ENCODE measurements around the gene DST. TPM values are rescaled to one million over a fixed set of nuclear protein-coding genes. Genes with fewer than 3 reads are reported as not detected.

Gene DST
- total and polyA plus RNA-seq, 2 donors (not counting 1 experiment from before 2014, with no cell fraction given): 78.6 to 670 TPM

DNA sequence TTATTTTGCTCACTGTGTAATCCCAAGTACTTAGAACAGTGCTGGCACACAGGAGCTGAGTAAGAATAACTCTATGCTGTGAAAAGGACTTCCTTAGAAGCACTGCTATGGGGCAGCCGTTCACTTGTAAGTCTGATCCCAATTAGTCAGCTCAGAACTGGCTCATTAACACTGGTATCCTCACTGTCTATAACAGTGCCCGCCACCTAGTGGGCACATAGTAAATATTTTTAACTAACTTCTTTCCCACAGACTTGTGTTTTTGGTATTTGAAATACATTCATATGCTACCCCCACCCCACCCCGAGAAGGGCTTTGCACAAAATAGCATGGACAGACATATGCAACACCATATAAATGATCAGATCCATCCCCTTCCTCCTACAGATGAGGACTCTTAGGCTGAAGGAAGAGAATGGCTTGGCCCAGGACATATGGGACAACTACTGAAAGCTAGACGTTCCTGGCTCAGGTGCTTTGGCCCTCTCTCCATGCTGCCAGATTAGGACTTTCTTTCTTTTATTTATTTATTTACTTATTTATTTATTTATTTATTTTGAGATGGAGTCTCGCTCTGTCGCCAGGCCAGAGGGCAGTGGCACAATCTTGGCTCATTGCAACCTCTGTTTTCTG lies 47.1 kb downstream of the DST start:
- no peaks in the 10 kb centered on the region for H3K4me1 ChIP-seq (ENCODE audit: control insufficient read depth, extremely low read depth, insufficient read depth, low read length)
- H2AFZ ChIP-seq (ENCODE audit: low read length): no peak overlapping the region
- no peaks in the 10 kb centered on the region for H3K9me3 ChIP-seq (ENCODE audit: control insufficient read depth, insufficient read depth, low read depth, low read length)
- H3K27ac ChIP-seq (ENCODE audit: insufficient read depth, low read length): no peak overlapping the region
- no peak overlapping the region for H3K4me3 ChIP-seq (replicated peaks in 1 of 4; ENCODE audit: control extremely low read depth in 1 of 4, insufficient read depth in 1 of 4, low read depth in 3 of 4, low read length in 4 of 4)
- peaks cover 6% of the 10 kb centered on the region for H3K36me3 ChIP-seq (ENCODE audit: control insufficient read depth, insufficient read depth, low read length)
- H3K79me2 ChIP-seq (ENCODE audit: control insufficient read depth, insufficient read depth, low read length): peaks cover under 1% of the 10 kb centered on the region
- no peak for TF ChIP-seq EZH2 (IDR thresholded peaks at IDR 0.05; ENCODE audit: low read length, missing control alignments)
- TF ChIP-seq CTCF (conservative IDR thresholded peaks at IDR 0.05 in 1 of 2, IDR thresholded peaks at IDR 0.05 in 1 of 2; ENCODE audit: low read depth in 1 of 2, low read length in 2 of 2): peak; percentile 62
- H4K20me1 ChIP-seq (ENCODE audit: control insufficient read depth, extremely low read depth, insufficient read depth, low read length): no peaks in the 10 kb centered on the region
- no peak overlapping the region for H3K9ac ChIP-seq (ENCODE audit: insufficient read depth, low read length)
- DNase-seq (ENCODE audit: low read depth in 2 of 2): peak; percentile 45 to 54
- no peaks in the 10 kb centered on the region for H3K27me3 ChIP-seq (ENCODE audit: control insufficient read depth, insufficient read depth, low read length)
- H3K4me2 ChIP-seq (ENCODE audit: extremely low read depth, insufficient read depth, low read length): no peak overlapping the region

- H2AFZ ChIP-seq (ENCODE audit: low read length): no peak overlapping the region
- H3K27me3 ChIP-seq (ENCODE audit: control insufficient read depth, insufficient read depth, low read length): no peaks in the 10 kb centered on the region
- DNase-seq (ENCODE audit: low read depth in 2 of 2): no peak
- no peaks in the 10 kb centered on the region for H3K4me1 ChIP-seq (ENCODE audit: control insufficient read depth, extremely low read depth, insufficient read depth, low read length)
- peaks cover 7% of the 10 kb centered on the region for H3K36me3 ChIP-seq (ENCODE audit: control insufficient read depth, insufficient read depth, low read length)
- no peak for TF ChIP-seq CTCF (conservative IDR thresholded peaks at IDR 0.05 in 1 of 2, IDR thresholded peaks at IDR 0.05 in 1 of 2; ENCODE audit: low read depth in 1 of 2, low read length in 2 of 2)
- no peak for TF ChIP-seq EZH2 (IDR thresholded peaks at IDR 0.05; ENCODE audit: low read length, missing control alignments)
- H3K9me3 ChIP-seq (ENCODE audit: control insufficient read depth, insufficient read depth, low read depth, low read length): no peaks in the 10 kb centered on the region
- H3K27ac ChIP-seq (ENCODE audit: insufficient read depth, low read length): no peak overlapping the region
- H4K20me1 ChIP-seq (ENCODE audit: control insufficient read depth, extremely low read depth, insufficient read depth, low read length): no peaks in the 10 kb centered on the region
- no peak overlapping the region for H3K9ac ChIP-seq (ENCODE audit: insufficient read depth, low read length)
- H3K79me2 ChIP-seq (ENCODE audit: control insufficient read depth, insufficient read depth, low read length): peaks cover 2% of the 10 kb centered on the region
- no peak overlapping the region for H3K4me2 ChIP-seq (ENCODE audit: extremely low read depth, insufficient read depth, low read length)
- no peak overlapping the region for H3K4me3 ChIP-seq (replicated peaks in 1 of 4; ENCODE audit: control extremely low read depth in 1 of 4, insufficient read depth in 1 of 4, low read depth in 3 of 4, low read length in 4 of 4)
Measured at GRCh38 chr6:56594699-56595098, 48.0 kb downstream of the DST start.

DNA sequence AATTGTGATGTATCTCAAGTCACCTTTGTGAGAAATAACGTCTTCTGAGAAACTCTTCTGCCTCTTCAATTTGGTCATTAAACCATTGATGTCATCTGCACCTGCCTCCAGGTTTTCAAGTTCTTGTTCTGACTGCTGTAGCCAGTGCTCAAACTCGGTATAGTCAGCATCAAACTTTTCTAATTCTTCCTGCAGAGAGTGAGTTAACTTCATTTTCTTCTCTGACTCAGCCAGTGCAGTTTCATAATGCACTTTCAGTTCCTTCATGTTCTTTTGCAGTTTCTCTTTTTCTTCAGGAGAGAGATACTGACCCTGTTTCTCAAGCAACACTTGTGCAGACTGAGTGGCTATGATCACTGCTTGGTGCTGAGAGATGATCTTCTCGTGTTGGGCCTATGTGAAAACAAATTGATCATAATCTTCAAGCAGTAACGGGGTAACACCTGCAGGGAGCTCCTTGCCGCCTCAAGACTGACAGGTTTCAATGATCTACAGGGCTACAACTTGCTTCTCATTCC lies 48.8 kb downstream of the DST start:
- H3K4me1 ChIP-seq (ENCODE audit: control insufficient read depth, extremely low read depth, insufficient read depth, low read length): no peaks in the 10 kb centered on the region
- no peaks in the 10 kb centered on the region for H3K27me3 ChIP-seq (ENCODE audit: control insufficient read depth, insufficient read depth, low read length)
- H4K20me1 ChIP-seq (ENCODE audit: control insufficient read depth, extremely low read depth, insufficient read depth, low read length): no peaks in the 10 kb centered on the region
- DNase-seq (ENCODE audit: low read depth in 2 of 2): peak in 1 of 2 donors; percentile 25
- no peak overlapping the region for H2AFZ ChIP-seq (ENCODE audit: low read length)
- no peak overlapping the region for H3K9ac ChIP-seq (ENCODE audit: insufficient read depth, low read length)
- H3K4me2 ChIP-seq (ENCODE audit: extremely low read depth, insufficient read depth, low read length): no peak overlapping the region
- H3K79me2 ChIP-seq (ENCODE audit: control insufficient read depth, insufficient read depth, low read length): peaks cover 2% of the 10 kb centered on the region
- no peak for TF ChIP-seq CTCF (conservative IDR thresholded peaks at IDR 0.05 in 1 of 2, IDR thresholded peaks at IDR 0.05 in 1 of 2; ENCODE audit: low read depth in 1 of 2, low read length in 2 of 2)
- no peak for TF ChIP-seq EZH2 (IDR thresholded peaks at IDR 0.05; ENCODE audit: low read length, missing control alignments)
- H3K4me3 ChIP-seq (replicated peaks in 1 of 4; ENCODE audit: control extremely low read depth in 1 of 4, insufficient read depth in 1 of 4, low read depth in 3 of 4, low read length in 4 of 4): no peak overlapping the region
- peaks cover 9% of the 10 kb centered on the region for H3K36me3 ChIP-seq (ENCODE audit: control insufficient read depth, insufficient read depth, low read length)
- H3K27ac ChIP-seq (ENCODE audit: insufficient read depth, low read length): no peak overlapping the region
- no peaks in the 10 kb centered on the region for H3K9me3 ChIP-seq (ENCODE audit: control insufficient read depth, insufficient read depth, low read depth, low read length)
